GM06990 (cell line): ENCODE results near the gene AMPD2.

Experiments
- DNase-seq: peaks from one replicate; pipeline ENCODE4 v3.0.0-alpha.2; 2011; ENCODE audit not compliant: insufficient read length; ENCODE audit errors: extremely low read depth
- H3K27me3 ChIP-seq: replicated peaks from 2 replicates; pipeline ENCODE4 v1.6.0; 2011; ENCODE audit warnings: low read length; ENCODE audit not compliant: control insufficient read depth, insufficient read depth
- H3K36me3 ChIP-seq: 2 replicates; pipeline ENCODE4 v1.5.1; 2011; ENCODE audit warnings: low read length; ENCODE audit not compliant: control insufficient read depth, insufficient read depth
- H3K4me3 ChIP-seq: replicated peaks from 2 replicates; pipeline ENCODE4 v1.5.1; 2011; ENCODE audit warnings: low read depth, mild to moderate bottlenecking, control low read depth, low read length
- CTCF ChIP-seq: IDR thresholded peaks from 2 replicates; pipeline ENCODE4 v1.5.1; 2011; ENCODE audit warnings: low read length, control low read depth, mild to moderate bottlenecking, inconsistent platforms; ENCODE audit not compliant: insufficient read depth, poor library complexity, severe bottlenecking

The AMPD2 gene

GRCh38 chr1:109622137-109622892, 2.7 kb downstream of the AMPD2 start:
- Histone ChIP-seq H3K36me3 (peaks cover 6% of the 10 kb centered on the region; the same call in 1 of the 2 replicates), H3K27me3 (no peaks in the 10 kb centered on the region), H3K4me3 (no peak overlapping the region)
- DNase-seq, result no peak
- no peak for TF ChIP-seq CTCF

- no peak for DNase-seq
Observed at GRCh38 chr1:109622895-109623294, 3.3 kb downstream of the AMPD2 start.

GRCh38 chr1:109623601-109624161, 4.0 kb downstream of the AMPD2 start:
- no peak for TF ChIP-seq CTCF
- H3K36me3 ChIP-seq, result peaks cover 15% of the 10 kb centered on the region
- H3K4me3 ChIP-seq, result no peak overlapping the region
- DNase-seq, result no peak
- no peaks in the 10 kb centered on the region for H3K27me3 ChIP-seq

More at GRCh38 chr1:109622895-109623294, 3.3 kb downstream of the AMPD2 start:
- TF ChIP-seq CTCF, result no peak
- H3K27me3 ChIP-seq, result no peaks in the 10 kb centered on the region
- peaks cover 11% of the 10 kb centered on the region for H3K36me3 ChIP-seq
- H3K4me3 ChIP-seq, result no peak overlapping the region

GRCh38 chr1:109624201-109625010, 4.8 kb downstream of the AMPD2 start:
- TF ChIP-seq CTCF, result no peak
- Histone ChIP-seq H3K4me3 (no peak overlapping the region), H3K27me3 (no peaks in the 10 kb centered on the region), H3K36me3 (peaks cover 22% of the 10 kb centered on the region)
- DNase-seq, result no peak

- Histone ChIP-seq H3K27me3 (no peaks in the 10 kb centered on the region), H3K4me3 (no peak overlapping the region), H3K36me3 (peaks cover 27% of the 10 kb centered on the region)
- no peak for DNase-seq
- TF ChIP-seq CTCF, result no peak
Observed at GRCh38 chr1:109625176-109625575, 5.5 kb downstream of the AMPD2 start.
